ENCODE measurements around the gene PHLPP1.

Gene PHLPP1

GRCh38 chr18:62974388-62974787 is 259.0 kb downstream of the PHLPP1 start:
- no peak overlapping the region for H3K4me3 ChIP-seq (ENCODE audit: low read depth, low read length)
- TF ChIP-seq, protein P1, sequence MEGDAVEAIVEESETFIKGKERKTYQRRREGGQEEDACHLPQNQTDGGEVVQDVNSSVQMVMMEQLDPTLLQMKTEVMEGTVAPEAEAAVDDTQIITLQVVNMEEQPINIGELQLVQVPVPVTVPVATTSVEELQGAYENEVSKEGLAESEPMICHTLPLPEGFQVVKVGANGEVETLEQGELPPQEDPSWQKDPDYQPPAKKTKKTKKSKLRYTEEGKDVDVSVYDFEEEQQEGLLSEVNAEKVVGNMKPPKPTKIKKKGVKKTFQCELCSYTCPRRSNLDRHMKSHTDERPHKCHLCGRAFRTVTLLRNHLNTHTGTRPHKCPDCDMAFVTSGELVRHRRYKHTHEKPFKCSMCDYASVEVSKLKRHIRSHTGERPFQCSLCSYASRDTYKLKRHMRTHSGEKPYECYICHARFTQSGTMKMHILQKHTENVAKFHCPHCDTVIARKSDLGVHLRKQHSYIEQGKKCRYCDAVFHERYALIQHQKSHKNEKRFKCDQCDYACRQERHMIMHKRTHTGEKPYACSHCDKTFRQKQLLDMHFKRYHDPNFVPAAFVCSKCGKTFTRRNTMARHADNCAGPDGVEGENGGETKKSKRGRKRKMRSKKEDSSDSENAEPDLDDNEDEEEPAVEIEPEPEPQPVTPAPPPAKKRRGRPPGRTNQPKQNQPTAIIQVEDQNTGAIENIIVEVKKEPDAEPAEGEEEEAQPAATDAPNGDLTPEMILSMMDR (IDR thresholded peaks at IDR 0.05; ENCODE audit: low read depth, low read length): no peak

DNA sequence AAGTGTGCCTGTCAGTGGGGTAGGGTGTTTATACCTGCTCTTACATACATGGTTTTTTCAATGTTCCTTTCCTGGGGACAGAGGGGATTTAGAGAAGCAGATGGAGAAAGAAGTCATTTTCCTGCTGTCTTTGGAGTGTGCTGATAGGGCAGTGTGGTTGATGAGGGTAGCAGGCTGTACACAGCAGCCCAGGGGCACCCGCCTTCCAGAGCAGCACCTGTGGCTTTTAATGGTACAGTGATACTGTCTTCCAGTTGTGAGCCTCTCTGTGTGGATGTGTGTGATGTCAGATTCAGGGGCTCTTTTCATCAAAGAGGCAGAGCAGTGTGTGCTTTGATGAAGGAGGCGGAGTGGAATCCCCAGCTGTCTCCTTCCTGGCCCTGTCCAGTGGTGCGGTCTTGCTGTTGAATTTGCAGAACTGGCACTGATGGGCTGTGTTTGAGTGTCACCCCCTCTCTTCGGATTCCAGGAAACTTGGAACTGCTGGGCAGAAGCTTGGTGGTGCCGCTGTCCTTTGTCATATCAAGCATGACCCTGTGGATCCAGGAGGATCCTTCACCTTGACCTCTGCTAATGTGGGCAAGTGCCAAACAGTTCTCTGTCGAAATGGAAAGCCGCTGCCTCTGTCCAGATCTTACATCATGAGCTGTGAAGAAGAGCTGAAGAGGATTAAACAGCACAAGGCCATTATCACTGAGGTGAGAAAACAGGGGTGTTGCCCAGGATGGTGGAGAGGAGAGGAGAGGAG is 259.8 kb downstream of the PHLPP1 start:
- TF ChIP-seq, protein P1 (IDR thresholded peaks at IDR 0.05; ENCODE audit: low read depth, low read length): no peak
- H3K4me3 ChIP-seq (ENCODE audit: low read depth, low read length): no peak overlapping the region

GRCh38 chr18:62975785-62976184 is 260.4 kb downstream of the PHLPP1 start:
- no peak overlapping the region for H3K4me3 ChIP-seq (ENCODE audit: low read depth, low read length)
- TF ChIP-seq, protein P1 (IDR thresholded peaks at IDR 0.05; ENCODE audit: low read depth, low read length): no peak

DNA sequence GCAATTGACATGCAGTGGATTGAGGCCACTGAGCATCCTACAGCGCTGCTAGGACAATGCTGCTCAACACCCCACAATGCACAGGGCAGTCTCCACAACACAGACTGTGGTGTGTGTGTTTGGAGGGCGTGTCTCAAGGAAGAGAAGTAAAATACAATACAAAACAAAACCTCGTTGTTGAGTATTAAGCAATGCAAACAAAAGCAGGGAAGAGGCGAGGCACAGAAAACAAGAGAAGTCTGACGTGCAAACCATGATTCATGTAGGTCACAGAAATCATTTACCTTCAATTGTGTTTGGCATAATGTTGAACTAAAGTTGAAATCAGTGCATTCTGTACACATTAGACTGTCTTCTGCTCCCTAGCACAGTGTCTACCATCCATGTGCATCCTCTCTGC is 260.9 kb downstream of the PHLPP1 start:
- no peak overlapping the region for H3K4me3 ChIP-seq (ENCODE audit: low read depth, low read length)
- TF ChIP-seq, protein P1 (IDR thresholded peaks at IDR 0.05; ENCODE audit: low read depth, low read length): no peak

GRCh38 chr18:62977512-62977911 is 262.2 kb downstream of the PHLPP1 start:
- no peak overlapping the region for H3K4me3 ChIP-seq (ENCODE audit: low read depth, low read length)
- TF ChIP-seq, protein P1 (IDR thresholded peaks at IDR 0.05; ENCODE audit: low read depth, low read length): no peak

DNA sequence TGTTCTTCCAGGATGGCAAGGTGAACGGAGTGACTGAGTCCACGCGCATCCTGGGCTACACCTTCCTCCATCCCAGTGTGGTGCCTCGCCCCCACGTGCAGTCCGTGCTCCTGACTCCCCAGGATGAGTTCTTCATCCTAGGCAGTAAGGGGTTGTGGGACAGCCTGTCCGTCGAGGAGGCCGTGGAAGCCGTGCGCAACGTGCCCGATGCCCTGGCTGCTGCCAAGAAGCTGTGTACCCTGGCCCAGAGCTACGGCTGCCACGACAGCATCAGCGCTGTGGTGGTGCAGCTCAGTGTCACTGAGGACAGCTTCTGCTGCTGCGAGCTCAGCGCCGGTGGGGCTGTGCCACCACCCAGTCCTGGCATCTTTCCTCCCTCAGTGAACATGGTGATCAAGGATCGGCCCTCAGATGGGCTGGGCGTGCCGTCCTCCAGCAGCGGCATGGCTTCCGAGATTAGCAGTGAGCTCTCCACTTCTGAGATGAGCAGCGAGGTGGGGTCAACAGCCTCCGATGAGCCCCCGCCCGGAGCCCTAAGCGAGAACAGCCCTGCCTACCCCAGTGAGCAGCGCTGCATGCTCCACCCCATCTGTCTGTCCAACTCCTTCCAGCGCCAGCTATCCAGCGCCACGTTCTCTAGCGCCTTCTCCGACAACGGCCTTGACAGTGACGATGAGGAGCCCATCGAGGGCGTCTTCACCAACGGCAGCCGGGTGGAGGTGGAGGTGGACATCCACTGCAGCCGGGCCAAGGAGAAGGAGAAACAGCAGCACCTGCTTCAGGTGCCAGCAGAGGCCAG is 263.1 kb downstream of the PHLPP1 start:
- H3K4me3 ChIP-seq (ENCODE audit: low read depth, low read length): no peak overlapping the region
- TF ChIP-seq, protein P1 (IDR thresholded peaks at IDR 0.05; ENCODE audit: low read depth, low read length): no peak

DNA sequence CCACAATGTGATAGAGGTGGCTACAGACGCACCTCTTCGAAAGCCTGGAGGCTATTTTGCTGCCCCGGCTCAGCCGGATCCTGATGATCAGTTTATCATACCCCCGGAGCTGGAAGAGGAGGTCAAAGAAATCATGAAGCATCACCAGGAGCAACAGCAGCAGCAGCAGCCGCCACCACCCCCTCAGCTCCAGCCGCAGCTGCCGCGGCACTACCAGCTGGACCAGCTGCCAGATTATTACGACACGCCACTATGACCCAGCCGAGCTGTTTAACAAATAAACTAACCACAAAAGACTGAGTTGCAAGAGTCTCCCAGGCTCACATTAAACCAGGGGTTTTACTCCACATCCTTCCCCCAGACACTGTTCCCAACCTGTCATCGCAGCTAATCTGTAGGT is 263.8 kb downstream of the PHLPP1 start:
- TF ChIP-seq, protein P1 (IDR thresholded peaks at IDR 0.05; ENCODE audit: low read depth, low read length): no peak
- H3K4me3 ChIP-seq (ENCODE audit: low read depth, low read length): no peak overlapping the region

Measured in WI38 (cell line).